Gastroesophageal sphincter (tissue), 4 donors: ENCODE results near the gene TTYH3. TPM values are rescaled to one million over a fixed set of nuclear protein-coding genes. Genes with fewer than 3 reads are reported as not detected.
A peak's percentile ranks its signal among the peaks of the same experiment; 100 is the strongest.

Experiments
- ATAC-seq: fragments of 150-250 bp; one replicate; pipeline ENCODE4 v1.9.1; 2016; ENCODE audit warnings: mild to moderate bottlenecking, moderate library complexity
- H3K27ac ChIP-seq, 4 donors: fragments of 200-600 bp; sonication (generic) in 3 of 4; 1 replicate in 3 of 4; 2 replicates in 1 of 4; pipeline ENCODE4 v1.5.1; 2016 to 2019
- H3K27me3 ChIP-seq: fragments of 200-600 bp; sonication (generic); one replicate; pipeline ENCODE4 v1.5.1; 2019
- H3K36me3 ChIP-seq, 2 donors: fragments of 200-600 bp; sonication (generic); one replicate each; pipeline ENCODE4 v1.5.1; 2019; ENCODE audit warnings: control low read depth in 1 of 2
- H3K4me1 ChIP-seq, 3 donors: fragments of 200-600 bp; sonication (generic); 1 replicate in 2 of 3; 2 replicates in 1 of 3; pipeline ENCODE4 v1.5.1; 2016 to 2019; ENCODE audit warnings: control low read depth in 2 of 3
- H3K4me3 ChIP-seq, 2 donors: fragments of 200-600 bp; sonication (generic); one replicate each; pipeline ENCODE4 v1.5.1; 2019; ENCODE audit warnings: mild to moderate bottlenecking in 1 of 2, moderate library complexity in 1 of 2
- H3K9me3 ChIP-seq, 3 donors: fragments of 200-600 bp; sonication (generic); one replicate each; pipeline ENCODE4 v1.5.1; 2017 to 2019; ENCODE audit warnings: control low read depth in 2 of 3
- CTCF ChIP-seq, 4 experiments: fragments of 200-600 bp in 2 of 4; fragments of 450-650 bp in 2 of 4; sonication (generic) in 1 of 4; IDR thresholded peaks; one replicate each; pipeline ENCODE4 v1.5.1; 2017 to 2019; ENCODE audit warnings: antibody characterized with exemption in 4 of 4, mild to moderate bottlenecking in 2 of 4, moderate library complexity in 2 of 4
- EP300 ChIP-seq: sonication (generic); formaldehyde crosslinking; IDR thresholded peaks from one replicate; pipeline ENCODE4 v1.6.1; 2017; ENCODE audit warnings: antibody characterized with exemption, mild to moderate bottlenecking
- POLR2A ChIP-seq, 2 donors: fragments of 450-650 bp; IDR thresholded peaks; one replicate each; pipeline ENCODE4 v1.6.1; 2017; ENCODE audit warnings: antibody characterized with exemption in 2 of 2, mild to moderate bottlenecking in 2 of 2, moderate library complexity in 1 of 2
- POLR2AphosphoS5 ChIP-seq: sonication (generic); formaldehyde crosslinking; IDR thresholded peaks from one replicate; pipeline ENCODE4 v1.6.1; 2017; ENCODE audit warnings: antibody characterized with exemption
- WGBS, 2 donors: methylation state at CpG; one replicate each; pipeline ENCODE4 v1.1.5; 2018; ENCODE audit warnings: low coverage in 1 of 2; 5-methylcytosine and 5-hydroxymethylcytosine counted together
- total RNA-seq, 4 donors: library from RNA; depleted of rRNA; stranded (reverse); fragments of >200 nt; gene quantifications; one replicate each; pipeline ENCODE4 v1.1.0, GENCODE V29; 2016

Gene TTYH3
- total RNA-seq, 4 donors from 2014 or later = 11.2 to 29.8 (median 16.9) TPM

DNA sequence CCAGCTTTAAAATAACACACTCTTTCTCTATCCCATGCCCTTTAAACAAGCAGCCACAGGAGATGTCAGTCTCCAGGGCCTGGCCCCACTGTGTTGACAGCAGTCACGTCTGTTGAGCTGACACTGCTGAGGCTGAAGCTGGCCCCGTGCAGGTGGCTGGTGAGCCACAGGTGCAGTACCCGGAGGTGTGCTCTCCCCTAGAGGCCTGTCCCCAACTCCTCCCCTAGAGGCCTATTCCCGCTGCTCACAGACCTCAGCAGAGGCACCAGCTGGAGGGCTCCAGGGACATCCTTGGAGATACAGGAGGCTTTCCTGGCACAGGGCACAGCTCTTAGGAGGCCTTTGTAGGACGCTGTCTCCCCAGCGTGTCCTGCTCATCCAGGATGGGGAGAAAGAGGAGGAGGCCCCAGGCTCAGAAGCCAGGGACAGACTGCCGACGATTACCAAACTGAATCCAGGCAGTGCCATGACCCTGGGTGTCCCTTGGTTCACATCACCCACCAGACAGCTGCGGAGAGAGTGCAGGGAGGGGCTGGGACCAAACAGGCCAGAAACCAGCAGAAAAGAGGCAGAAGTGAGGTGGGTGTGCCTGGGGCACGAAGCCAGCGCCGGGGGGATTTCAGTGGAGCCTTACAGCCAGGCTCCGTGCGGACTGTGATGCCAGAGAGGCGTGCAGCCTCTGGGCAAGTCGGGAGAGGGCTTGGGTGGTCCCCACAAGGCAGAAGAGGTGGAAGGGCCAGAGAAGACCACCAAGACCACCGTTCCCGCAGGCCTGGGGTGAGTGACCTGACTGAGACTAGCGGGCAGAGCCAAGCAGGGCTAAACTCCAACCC is 18.5 kb upstream of the TTYH3 start:
- TF ChIP-seq POLR2A (IDR thresholded peaks at IDR 0.05) (no peak), POLR2AphosphoS5 (no peak), EP300 (no peak), CTCF (IDR thresholded peaks at IDR 0.05) (no peak)
- Histone ChIP-seq H3K36me3 (peaks cover 0 to 16% of the 10 kb centered on the region in 2 donors), H3K9me3 (no peaks in the 10 kb centered on the region), H3K4me1 (peaks cover 4 to 47% (median 6%) of the 10 kb centered on the region in 3 donors), H3K4me3 (no peak overlapping the region), H3K27me3 (no peaks in the 10 kb centered on the region), H3K27ac (peak overlapping the region in 1 of 4 donors; percentile 17)
- WGBS, 2 donors = 56% methylated on average over 10 of the region's 19 CpGs; no CpG with 5 or more reads in 1 of the 2 donors
- no peak for ATAC-seq

GRCh38 chr7:2613931-2614600 is 17.7 kb upstream of the TTYH3 start:
- peak overlapping the region in 3 of 4 donors; percentile 4 to 51 (median 17) for H3K27ac ChIP-seq
- 28 to 30% methylated on average over 9 to 18 of the region's 22 CpGs for WGBS, 2 donors
- H3K4me3 ChIP-seq = no peak overlapping the region

DNA sequence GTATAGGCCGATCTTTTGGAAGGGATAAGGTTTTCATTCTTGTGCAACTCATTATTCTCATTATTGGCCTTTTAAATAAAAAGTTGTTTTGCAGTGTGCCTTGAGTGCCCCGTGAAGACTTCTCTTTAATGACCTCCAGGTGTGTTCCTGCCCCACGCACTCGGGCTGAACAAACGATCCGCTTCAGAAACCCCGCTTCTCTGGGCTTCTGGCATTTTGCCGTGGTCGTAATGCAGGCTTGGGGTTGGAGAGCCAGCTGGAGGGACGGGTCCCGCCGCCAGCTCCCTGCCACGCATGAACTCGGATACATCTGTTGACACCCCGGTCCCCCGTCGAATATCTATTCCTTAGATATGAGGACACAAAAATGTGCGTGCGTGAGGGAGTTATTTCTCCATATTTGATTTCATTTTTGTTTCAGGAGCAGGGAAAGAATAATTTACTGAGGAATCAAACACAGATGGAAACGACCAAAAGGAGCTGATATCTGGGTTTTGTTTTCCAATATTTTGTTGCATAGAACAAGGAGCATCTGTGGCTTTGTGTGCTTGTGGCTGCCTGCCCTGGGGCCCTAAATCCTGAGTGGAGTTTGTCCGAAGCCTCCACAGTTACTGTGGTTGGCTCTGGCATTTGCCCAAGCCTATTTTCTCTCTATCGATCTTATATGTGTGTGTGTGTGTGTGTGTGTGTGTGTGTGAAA is 17.0 kb upstream of the TTYH3 start:
- Histone ChIP-seq H3K9me3 (no peaks in the 10 kb centered on the region), H3K4me3 (no peak overlapping the region), H3K4me1 (peaks cover 4 to 61% (median 6%) of the 10 kb centered on the region in 3 donors), H3K27ac (peak overlapping the region in 3 of 4 donors; percentile 4 to 51 (median 17)), H3K36me3 (peaks cover 0 to 15% of the 10 kb centered on the region in 2 donors), H3K27me3 (no peaks in the 10 kb centered on the region)
- no peak for TF ChIP-seq CTCF (IDR thresholded peaks at IDR 0.05)
- no peak for TF ChIP-seq POLR2A (IDR thresholded peaks at IDR 0.05)
- no peak for TF ChIP-seq POLR2AphosphoS5
- no peak for TF ChIP-seq EP300
- ATAC-seq = no peak
- WGBS, 2 donors = 53 to 57% methylated on average over 17 to 22 of the region's 22 CpGs

More at GRCh38 chr7:2613931-2614600, 17.7 kb upstream of the TTYH3 start:
- Histone ChIP-seq H3K4me1 (peaks cover 4 to 55% (median 6%) of the 10 kb centered on the region in 3 donors), H3K9me3 (no peaks in the 10 kb centered on the region), H3K27me3 (no peaks in the 10 kb centered on the region), H3K36me3 (peaks cover 0 to 16% of the 10 kb centered on the region in 2 donors)
- TF ChIP-seq EP300 (no peak), POLR2AphosphoS5 (peak; percentile 59)
- ATAC-seq = peak; percentile 63

GRCh38 chr7:2616387-2617324 is 15.1 kb upstream of the TTYH3 start:
- peaks cover 4 to 70% (median 12%) of the 10 kb centered on the region in 3 donors for H3K4me1 ChIP-seq
- no peak for ATAC-seq
- no peak overlapping the region for H3K27ac ChIP-seq

More at GRCh38 chr7:2616387-2617324, 15.1 kb upstream of the TTYH3 start:
- Histone ChIP-seq H3K4me3 (no peak overlapping the region), H3K36me3 (no peaks in the 10 kb centered on the region), H3K27me3 (no peaks in the 10 kb centered on the region), H3K9me3 (no peaks in the 10 kb centered on the region)
- 61 to 90% methylated on average over 12 to 16 of the region's 33 CpGs for WGBS, 2 donors
- TF ChIP-seq EP300 (no peak), CTCF (IDR thresholded peaks at IDR 0.05) (no peak)
